ENCODE measurements around the gene SPATA6L. TPM values are rescaled to one million over a fixed set of nuclear protein-coding genes. Genes with fewer than 3 reads are reported as not detected.

Gene SPATA6L
- total RNA-seq, 2 donors from 2014 or later, result 3.2 to 6.3 TPM

Other genes starting within 250 kb of the SPATA6L start
- gene SLC1A1, start 176.0 kb downstream of the SPATA6L start, total RNA-seq, result 10 to 100 TPM; 32.0 to 42.3 TPM
- 10 to 100 TPM; 15.9 to 22.3 TPM for gene PLPP6, start 4.2 kb downstream of the SPATA6L start, total RNA-seq
- 10 to 100 TPM; 11.9 to 14.7 TPM for gene CDC37L1, start 13.1 kb upstream of the SPATA6L start, total RNA-seq
- 10 to 100 TPM; 89.1 to 95.7 TPM for gene AK3, start 74.7 kb upstream of the SPATA6L start, total RNA-seq
- 10 to 100 TPM in 1 of 2 donors, 1 to 10 TPM in 1; 9.3 to 10.6 TPM for gene RCL1, start 126.5 kb upstream of the SPATA6L start, total RNA-seq